B cell (primary cell): Measurements from ENCODE around the gene TRAPPC8.

Experiments
- CTCF ChIP-seq: fragments of 200-600 bp; IDR thresholded peaks from one replicate; pipeline ENCODE4 v1.8.0; 2022; ENCODE audit warnings: antibody characterized with exemption, mild to moderate bottlenecking
- EZH2 ChIP-seq: IDR thresholded peaks from 2 replicates; pipeline ENCODE4 v1.6.1; 2012; ENCODE audit warnings: borderline replicate concordance, low read depth, mild to moderate bottlenecking, moderate library complexity, low read length; ENCODE audit not compliant: insufficient read depth, poor library complexity, severe bottlenecking

DNA sequence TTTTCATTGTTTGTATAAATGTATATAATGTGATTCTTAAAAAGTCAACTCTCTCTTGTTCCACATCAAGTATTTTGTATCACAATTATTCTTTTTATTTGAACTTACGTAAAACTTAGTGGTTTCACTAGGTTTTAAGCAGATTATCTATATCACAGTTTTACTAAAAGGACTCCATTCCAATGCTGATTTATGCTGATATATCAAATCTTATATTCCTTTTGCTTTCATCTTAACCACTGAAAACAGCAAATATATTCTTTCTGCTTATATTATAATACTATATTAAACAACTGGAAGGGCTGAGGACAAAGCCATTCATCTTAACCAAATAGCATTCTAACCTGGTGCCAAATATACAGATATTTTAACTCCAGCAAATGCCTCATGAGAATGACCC, 24.2 kb downstream of the TRAPPC8 start:
- TF ChIP-seq CTCF (no peak), EZH2 (no peak)
